Activated CD8-positive, alpha-beta memory T cell treated with anti-CD3 and anti-CD28 coated beads, Interleukin-2, amount 50 U/mL, for 24 hours (primary cell): Measurements from ENCODE around the gene SETD2.
"Not testable (repeated sequence)": the region's sequence is repeated elsewhere in the genome, so short reads cannot be mapped to it uniquely, and the experiment has no call there.

Source experiments
- DNase-seq: peaks from one replicate; pipeline ENCODE4 v3.0.0-alpha.2; 2020; ENCODE audit errors: extremely low read depth

Gene SETD2

DNA sequence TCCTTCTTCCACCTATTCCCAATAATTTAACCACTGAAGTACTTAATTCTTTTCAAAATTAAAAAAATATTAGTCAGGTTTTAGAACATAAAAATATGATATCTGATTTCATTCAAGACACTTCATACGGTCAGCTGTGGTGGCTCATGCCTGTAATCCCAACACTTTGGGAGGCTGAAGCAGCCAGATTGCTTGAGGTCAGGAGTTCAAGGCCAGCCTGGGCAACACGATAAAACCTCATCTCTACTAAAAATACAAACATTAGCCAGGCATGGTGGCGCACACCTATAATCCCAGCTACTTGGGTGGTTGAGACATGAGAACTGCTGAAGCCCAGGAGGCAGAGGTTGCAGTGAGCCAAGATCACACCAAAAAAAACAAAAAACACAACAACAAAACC lies 127.8 kb downstream of the SETD2 start:
- no peak for DNase-seq

DNA sequence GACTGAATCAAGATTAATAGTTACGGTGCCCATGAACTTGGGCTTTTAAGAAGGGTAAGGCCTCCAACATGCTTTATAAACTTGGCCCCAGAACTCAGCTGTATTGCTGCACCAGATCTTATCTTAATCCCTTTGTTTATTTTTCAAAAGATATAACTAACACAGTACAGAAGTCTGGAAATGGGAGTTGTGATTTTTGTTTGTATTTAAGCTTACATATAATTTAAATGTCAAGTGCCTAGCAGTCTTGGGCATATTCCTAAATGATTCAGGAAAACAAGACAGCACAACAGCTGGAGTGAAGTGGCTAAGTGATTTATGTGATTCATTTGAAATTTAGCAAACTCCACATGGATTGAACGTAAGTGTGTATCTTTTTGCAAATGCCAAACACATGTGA lies 128.3 kb downstream of the SETD2 start:
- DNase-seq = no peak

DNA sequence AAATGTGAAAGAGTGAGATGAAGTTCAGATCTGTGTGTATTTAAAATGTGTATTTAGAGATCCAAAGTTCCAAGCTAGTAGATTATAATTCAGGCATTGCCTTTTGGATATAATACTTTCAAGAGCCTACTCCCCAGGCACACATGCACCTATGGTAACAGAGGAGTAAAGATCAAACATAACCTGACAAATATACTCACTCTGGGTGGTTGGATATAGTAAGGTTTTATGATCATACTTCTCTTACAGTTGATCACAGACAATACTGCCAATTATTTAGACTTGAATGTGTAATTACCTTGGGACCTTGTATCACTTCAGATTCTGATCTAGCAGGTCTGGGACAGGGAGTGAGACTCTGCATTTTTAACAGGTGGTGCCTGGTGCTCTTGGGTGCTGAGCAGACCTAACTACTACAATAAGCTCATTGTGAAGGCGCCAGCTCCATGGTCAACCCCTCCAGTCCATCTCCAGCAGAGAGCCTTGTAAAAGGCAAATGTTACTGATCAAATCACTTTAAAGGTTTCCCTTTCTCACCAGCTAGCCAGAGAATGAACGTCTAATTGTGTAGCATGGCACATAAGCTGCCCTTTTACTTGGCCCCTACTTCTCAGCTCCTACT lies 128.9 kb downstream of the SETD2 start:
- DNase-seq = no peak

DNA sequence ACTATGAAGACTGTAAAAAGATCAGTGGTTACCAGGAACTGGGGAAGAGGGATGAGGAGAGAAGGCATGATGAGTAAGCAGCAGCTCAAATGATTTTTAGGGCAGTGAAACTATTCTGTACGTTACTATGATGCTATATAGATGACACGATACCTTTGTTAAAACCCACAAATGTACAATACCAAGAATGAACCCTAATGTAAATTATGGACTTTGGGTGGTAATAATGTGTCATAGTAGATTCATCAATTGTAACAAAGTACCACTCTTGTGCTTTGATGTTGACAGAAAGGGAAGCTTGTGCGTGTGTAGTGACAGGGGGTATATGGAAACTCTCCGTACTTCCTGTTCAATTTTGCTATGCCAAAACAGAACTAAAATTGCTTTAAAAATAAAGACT lies 132.9 kb downstream of the SETD2 start:
- DNase-seq = not testable (repeated sequence)

DNA sequence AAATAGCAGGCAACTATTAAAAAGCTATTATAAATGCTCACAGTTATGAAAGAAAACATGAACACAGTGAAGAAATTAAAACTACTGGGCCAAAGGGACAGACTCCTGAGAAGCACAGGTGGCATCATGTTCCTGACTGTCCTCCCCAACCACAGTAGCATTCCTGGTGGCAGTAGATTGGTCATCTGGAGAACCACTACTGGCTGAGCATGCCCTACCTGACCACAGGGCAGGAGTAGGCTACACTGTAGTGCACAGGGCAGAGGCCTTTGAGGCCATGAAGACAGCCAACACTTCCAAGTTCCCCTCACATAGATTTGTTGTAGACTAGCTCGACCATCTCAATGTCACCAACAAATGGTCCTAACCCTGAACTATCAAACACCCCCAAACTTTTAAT lies 135.2 kb downstream of the SETD2 start:
- no peak for DNase-seq

DNA sequence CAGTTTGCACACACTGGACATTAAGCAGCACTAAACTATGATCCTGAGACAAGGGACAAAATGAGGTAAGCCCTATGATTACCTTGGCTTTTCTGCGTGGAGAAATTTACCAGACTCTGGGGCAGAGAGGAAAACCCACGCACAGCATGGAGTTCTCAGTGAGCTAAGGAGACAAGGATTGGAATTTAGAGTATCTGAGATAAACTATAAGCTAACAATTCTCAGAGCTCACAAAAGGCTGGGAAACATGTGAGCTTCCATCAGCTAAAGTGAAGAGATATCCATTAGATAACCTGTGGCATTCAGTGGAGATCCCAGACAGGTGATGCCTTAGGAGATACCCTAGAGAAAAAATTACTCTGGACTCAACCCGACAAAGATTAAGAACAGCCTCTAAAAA lies 135.8 kb downstream of the SETD2 start:
- no peak for DNase-seq

DNA sequence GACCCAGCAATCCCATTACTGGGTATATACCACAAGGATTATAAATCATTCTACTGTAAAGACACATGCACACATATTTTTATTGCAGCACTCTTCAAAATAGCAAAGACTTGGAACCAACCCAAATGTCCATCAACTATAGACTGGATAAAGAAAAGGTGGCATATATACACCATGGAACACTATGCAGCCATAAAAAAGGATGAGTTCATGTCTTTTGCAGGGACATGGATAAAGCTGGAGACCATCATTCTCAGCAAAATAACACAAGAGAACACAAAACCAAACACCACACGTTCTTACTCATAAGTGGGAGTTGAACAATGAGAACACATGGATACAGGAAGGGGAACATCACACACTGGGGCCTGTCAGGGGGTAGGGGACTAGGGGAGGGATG lies 137.5 kb downstream of the SETD2 start:
- not testable (repeated sequence) for DNase-seq

DNA sequence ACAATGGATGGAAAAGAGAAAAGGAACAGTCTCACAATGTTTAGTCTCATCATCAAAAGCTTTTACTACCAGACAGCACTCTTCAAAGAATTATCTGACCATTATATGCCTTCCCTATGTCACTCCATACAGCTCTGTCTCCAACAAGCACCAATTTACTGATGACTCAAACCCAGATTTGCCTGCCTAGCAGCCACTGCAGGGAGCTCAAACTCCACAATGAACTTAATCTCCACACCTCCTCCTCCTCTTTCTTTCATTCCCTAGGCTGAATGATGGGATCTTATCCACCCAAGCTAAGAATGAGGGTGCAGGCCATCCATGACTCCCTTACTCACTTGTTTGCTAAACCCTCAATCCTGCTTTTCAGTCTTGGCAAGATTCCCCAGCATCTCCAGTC lies 139.0 kb downstream of the SETD2 start:
- DNase-seq = no peak

DNA sequence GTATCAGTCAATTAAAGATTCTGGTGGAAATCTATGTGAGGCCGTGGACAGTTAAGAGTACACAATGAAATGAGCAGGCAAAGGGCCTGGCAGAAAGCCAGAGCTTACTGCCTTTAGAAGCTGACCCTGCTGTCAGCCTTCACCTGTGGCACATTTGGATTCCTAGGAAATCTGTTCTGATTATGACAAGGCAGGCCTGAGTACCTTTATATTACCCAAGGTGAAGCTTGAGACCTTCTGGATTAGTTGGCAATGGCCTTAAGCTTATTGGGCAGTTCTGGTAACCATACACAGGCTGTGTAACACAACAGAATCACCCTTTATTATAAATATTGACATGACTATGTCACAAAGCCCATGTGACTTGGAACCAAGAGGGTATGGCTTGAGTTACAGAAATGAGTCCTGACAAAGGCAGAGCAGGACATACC lies 141.3 kb downstream of the SETD2 start:
- no peak for DNase-seq

DNA sequence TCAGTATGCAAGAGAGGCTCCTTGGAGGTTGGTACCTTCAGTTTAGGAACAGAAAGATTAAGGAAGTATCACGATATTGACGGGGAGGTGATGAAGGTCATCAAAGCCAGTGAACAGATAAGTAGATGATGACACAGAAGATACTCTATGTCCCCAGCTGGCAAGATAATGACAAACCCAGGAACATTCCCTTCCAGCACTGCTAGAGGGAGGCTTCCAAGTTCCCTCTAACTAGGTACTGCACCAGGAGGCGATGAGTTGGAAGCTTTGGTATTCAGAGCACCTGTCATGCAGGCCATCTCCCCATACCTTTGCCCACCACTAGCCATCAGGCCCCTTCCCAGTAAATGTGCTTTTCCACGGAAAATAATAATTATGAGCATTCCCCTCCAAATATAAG lies 143.6 kb downstream of the SETD2 start:
- DNase-seq = no peak

DNA sequence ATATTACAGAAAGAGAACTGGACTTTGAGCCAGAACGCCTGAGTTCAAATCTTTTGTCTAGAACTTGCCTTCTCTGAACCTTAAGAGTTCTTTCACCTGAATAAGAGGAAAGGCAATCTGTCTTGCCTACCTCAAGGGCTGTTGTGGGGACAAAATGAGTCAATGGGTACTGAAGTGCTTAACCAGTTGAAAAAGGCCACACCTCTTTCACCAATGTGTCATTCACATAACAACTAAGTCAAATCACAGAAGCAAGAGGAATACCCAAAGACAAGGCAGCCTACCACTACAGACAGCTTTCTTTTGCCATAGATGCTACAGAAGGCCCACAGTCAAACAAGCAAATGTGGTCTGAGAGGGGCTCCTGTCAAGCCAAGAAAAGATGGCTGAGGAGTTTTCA lies 144.7 kb downstream of the SETD2 start:
- no peak for DNase-seq

DNA sequence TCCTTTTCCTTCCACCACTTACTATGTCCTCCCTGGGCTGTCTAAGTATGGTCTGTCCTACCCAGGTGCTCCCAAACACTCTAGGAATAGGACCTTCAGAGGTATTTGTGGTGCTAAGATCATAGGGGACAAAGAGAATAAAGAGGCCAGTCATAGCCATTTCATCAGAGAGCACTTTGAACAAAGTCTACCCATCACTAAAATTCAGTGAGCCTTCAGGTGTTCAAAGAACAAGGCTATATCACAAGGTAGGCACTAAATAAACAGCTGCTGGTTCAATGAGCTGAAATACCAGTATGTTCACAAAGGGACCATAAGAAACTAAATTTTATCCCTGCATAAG lies 145.7 kb downstream of the SETD2 start:
- DNase-seq = no peak

DNA sequence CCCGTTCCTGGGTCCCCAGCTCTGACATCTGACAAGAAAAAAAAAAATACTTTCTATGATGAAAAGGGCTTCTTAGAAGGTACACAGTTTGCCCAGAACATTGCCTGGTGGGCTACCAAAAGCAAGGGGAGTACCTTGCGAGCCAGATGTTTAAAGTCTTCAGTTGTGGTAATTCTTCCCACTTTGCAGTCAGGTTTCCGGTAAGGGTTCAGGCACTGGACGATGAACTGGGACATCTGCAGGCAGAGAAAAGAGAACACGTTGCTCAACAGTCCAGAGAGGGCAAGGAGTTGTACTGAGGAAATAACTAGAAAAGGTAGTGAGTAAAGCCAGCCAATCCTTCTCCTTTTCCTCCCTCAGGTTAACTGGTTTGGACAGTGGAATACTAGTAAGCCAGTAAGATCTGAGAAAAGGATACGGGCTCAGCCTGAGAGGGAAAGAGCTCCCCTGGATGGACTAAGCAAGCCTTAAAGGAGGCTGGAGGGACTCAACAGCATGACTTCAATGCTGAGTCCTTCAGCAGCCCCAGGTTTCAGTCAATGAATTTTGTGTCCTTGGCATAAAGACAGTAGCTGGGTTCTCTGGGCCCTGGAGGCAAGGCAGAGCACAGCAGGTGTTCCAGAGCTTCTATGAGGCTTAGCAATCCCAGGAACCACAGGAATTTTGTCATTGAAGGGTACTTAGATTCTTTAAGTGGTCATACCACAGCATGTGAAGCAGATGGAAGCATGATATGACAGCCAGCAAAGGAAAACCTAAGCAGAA lies 146.2 kb downstream of the SETD2 start:
- no peak for DNase-seq

DNA sequence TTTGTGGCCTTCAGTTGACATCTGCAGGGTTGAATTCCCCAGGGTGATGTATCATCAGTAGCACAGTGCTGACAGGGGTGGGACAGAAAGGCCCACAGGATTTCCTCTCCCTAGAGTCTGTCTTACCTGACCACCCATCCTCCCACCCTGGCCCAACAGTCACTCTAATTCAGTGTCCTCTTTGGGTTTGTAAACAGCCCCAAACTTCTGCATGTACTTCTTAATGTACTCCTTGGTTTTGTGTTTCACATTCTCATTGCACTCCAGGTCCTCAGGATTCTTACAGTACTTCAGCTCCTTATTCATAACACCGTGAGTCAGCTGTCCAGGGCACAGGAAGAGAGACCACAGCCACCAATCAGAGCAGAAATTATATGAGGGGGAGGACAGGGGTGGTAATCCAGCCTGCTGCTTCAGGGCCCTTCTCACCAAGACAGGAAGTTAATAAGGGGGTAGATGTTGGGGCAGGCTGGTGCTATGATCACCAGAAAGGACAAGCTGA lies 146.9 kb downstream of the SETD2 start:
- DNase-seq = no peak

DNA sequence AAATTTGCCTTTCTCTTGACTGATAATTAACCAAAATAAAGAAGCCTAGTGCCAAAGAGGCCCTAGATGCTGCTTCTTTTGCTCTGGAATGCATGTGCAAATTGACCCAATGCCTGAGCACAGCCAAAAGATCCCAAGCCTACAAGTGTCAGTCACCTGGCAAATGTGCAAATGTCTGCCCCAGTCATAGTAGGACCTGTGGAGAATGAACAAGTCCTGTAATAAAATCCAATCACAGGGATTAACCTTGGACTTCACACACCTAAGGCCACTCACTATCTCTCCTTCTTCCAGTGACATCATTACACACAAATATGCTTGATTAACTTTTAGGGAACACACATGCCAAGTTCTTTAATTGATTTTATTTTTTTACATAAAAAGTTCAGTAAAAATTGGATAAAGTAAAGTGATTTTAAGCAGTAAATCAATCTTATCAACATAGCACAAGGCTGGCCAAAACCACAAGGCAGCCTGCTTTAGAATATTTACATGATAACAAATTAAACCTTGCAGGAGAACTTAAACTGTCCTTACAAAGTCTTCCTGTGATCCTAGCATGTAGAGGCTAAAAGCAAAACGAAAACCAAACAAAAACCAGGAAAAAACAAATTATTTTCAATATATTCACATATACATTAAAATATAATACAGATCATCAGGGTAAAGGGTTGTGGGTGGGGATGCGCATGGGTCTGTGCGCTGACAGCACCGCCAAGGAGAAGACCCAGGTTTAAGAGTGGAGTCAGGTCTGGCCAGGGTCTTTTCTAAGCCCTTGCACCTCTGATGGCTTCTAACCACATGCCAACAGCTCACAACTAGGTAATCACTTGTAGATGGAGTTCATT lies 147.6 kb downstream of the SETD2 start:
- DNase-seq = no peak

DNA sequence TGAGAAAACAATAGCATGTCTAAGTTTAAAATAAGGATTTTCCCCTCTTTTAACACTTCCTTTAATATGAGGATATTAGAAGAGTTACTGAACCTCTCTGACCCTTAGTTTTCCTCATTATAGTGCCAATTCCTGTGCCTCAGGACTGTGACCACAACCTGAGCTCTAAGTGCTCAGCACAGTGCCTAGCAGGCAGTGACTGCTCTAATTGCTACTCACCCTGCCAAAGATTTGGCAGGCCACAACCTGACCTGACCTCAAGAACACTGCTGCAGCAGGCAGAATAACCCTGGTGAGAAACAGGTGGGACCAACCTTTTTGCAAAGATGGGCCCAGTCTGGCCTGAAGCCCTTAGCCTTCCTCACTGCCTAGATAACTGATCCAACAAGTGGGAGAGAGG lies 148.8 kb downstream of the SETD2 start:
- DNase-seq = no peak

DNA sequence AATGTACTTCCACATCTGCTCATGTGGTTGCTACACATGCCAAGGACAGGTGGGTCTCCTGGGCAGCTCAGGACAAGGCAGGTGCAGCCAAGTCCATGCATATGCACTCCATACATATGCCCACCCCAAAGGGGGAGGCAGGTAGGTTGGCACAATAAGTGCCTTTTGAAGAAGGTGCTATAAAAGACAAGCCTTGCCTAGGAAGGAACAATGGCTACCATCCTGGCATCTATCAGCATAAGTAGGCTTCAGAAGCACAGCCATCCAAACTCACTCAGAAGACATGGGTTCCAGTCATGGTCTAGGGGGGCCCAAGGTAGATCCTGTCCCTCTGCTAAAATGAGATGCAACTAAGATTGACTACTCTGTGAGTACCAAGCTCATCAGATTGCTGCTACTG lies 149.9 kb downstream of the SETD2 start:
- DNase-seq = no peak

DNA sequence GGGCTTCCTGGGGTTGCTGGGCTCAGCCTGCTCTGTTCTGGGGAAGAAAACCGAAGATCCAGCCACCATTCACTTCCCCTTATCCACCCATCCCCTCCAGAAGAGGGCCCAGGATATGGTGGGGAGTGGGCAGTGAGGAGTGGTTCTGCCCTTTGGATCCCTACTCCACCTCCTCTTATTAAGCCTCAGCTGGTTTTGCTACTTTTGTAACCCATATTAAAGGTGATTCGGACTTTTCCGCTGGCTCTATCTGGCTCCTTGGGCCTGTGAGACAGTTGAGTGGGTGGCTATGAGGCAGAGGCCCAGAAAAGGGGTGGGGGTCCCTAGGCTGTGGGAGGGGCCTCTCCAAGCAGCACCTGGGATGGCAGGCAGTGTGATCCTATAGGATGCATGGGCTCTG lies 150.7 kb downstream of the SETD2 start:
- no peak for DNase-seq

DNA sequence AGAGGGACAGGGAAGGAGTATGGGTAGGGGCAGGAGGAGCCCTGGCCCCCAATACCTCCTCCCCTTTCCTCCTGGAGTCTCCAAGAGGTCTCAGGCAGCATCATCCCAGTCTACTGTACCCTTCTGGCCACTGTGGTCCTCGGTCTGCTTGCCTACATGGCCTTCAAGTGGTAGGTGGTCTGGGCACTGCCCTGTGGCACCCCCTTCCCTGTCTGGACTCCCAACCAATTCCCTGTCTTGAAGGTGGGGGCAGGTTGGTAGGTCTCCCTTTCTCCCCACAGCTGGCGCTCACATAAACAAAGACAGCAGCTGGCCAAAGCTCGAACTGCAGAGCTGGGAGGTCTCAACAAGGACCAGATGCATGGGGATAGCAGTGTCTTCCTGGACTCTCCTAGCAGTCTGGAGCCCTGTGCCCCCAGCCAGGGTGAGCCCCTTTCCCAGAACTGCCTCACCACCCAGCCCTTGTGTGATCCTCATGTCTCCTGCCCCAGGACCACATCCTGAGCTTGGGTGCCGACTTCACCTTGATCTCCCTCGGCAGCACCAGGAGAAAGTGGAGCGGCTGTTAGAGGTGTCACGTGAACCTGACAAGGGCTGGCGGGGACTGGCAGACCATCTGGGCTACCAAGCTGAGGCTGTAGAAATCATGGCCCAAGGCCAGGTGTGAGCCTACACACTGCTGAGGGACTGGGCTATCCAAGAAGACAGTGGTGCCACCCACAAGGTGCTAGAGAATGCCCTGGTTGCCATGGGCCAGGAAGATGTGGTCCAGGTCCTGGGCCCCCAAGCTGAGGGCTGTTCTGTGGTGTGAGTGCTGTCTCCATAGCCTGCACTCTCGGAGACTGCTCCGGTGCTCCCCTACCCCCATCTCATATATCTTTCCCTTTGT lies 151.3 kb downstream of the SETD2 start:
- DNase-seq = no peak

DNA sequence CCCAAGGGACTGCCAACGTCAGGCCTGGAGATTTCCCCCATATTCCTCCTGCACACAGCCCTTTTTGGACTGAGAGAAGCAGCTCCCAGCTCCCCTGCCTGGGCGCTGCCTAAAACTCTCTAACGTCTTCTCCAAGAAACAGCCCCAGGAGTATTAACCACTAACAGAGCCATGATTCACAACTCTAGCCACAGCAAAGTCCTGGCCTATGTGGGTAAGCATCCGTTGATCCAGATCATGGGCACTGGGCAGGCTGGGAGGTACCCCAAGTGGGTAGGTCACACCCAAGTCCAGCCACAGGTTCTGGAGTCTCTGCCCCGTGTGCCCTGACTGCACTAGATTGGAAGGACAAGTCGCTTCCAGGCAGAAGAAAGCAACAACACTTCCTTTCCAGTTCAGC lies 152.5 kb downstream of the SETD2 start:
- no peak for DNase-seq

DNA sequence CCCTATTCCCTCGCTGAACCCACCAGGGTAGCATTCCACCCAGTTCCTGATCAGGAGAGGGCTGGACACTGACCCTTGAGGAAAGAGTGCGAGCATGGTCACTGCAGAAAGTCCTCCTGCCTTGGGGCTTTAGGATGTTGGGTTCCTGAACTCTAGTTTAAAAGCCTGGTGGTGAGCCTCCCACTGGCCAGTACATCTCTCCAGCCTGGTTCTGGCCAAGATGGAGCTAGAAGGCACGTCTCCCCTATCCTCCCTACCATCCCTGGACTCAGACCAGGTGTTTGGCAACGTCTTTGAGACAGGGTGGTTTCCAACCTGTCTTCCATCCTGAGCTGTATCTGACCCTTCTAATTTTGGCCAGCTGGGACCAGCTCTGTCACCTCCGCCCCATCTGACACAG lies 153.0 kb downstream of the SETD2 start:
- DNase-seq = no peak
